Hypothalamus (tissue), 51 donors: ENCODE data around the gene RBM15B.
"Not testable (repeated sequence)": the region's sequence is repeated elsewhere in the genome, so short reads cannot be mapped to it uniquely, and the experiment has no call there.

Experiments used
- DNase-seq, 51 donors: peaks; one replicate each; lab custom pipeline; 2025; lab: John Stamatoyannopoulos, UW

RBM15B gene

DNA sequence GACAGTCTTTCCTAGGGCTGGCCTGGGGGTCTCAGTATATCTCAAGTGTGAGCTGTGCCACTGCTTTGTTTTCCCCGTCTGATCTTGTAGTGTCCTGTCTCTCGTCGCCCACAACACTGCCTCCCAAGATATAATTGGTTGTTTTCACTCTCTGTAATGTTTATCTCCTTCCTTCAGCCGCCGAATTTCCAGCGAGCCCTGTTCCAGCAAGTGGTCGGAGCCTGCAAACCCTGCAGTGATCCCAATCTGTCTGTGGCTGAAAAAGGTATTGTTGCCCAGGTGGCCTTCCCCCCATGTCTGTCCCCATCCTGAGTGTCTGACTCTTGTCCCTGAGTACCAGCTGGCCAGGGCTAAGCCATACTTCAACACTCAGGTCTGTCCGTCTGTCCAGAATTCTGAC, 15.5 kb upstream of the RBM15B start:
- no peak for DNase-seq

DNA sequence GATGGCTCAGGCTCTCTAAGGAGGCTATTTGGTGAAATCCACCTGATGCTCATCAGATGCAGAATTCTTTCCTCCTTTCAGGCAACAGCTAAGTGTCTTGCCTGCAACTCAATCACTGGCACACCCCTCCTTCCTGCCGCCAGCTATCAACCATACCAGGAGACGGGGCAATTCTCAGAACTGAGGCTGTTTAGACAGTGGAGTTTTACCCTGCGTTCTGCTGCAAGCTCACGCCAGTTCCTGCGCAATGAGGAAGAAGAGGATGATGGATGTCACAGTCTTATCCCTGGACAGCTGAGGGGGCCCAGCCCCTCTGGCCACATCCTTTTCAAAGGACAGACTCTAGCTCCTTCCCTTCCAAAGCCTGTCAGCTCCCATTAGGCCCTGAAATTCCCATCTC, 13.0 kb upstream of the RBM15B start:
- DNase-seq: no peak

- DNase-seq: no peak
Measured at GRCh38 chr3:51378726-51379125, 12.4 kb upstream of the RBM15B start.

DNA sequence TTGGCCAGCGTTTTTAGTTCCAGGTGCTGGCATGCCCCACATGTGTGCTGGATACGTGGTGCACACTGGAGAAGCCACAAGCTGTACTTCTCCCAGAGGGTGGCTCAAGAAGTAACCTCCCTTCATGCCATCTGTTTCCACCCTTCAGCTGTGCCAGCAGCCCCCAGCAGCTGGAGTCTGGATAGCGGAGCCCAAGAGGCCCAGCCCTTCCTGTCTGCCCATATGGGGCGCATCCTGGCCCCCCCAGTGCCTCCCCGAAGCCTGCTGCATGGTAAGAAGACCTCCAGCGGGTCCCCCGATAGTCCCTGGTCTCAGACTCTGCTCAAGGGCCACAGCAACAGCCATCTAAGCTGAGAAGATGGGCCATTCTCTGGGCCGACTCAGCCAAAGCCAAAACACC, 11.8 kb upstream of the RBM15B start:
- DNase-seq: no peak

DNA sequence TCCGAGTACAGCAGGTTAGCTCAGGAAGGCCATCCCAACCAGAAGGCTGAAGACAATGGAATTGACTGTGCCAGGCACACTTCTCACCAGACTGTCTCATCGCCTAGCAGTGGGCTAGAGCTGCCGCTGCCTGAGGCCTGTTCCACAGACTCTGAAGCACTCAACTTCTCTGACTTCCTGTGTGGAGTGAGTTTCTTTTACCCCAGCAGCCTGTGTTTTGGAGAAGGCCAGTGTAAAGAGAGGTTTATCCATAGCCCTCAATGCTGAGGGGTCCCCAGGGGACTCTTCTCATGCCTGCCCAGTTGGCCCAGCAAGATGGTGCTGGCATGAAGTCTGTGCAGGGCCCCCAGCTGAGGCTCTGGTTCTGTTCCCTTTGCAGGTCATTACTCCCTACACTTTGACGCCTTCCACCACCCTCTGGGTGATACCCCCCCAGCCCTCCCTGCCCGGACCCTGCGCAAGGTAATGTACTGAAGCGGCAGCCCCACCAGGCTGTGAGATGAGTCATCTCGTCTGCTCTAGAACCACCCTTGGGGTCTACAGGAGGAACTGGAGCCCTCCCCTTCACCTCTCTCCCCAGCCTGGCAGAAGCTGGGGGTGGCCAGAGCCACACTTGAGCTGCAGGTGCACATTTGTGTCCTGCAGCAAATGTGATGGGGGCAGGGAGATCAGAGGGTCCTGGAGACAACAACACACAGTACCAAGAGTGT, 11.2 kb upstream of the RBM15B start:
- no peak for DNase-seq

GRCh38 chr3:51380601-51381332, 10.3 kb upstream of the RBM15B start:
- no peak for DNase-seq

DNA sequence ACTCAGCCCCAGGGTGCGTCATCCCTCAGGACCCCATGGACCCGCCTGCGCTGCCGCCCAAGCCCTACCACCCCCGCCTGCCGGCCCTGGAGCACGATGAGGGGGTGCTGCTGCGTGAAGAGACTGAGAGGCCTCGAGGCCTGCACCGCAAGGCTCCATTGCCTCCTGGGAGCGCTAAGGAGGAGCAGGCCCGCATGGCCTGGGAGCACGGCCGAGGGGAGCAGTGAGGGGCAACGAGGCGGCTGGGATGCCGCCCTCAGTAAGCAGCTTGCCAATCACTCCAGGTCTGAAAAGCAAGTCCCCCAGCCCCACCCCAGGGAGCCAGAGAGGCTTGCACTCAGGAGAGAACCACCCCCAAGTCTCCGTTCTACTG, 9.8 kb upstream of the RBM15B start:
- no peak for DNase-seq

- DNase-seq: no peak
Measured at GRCh38 chr3:51382076-51382745, 8.9 kb upstream of the RBM15B start.

DNA sequence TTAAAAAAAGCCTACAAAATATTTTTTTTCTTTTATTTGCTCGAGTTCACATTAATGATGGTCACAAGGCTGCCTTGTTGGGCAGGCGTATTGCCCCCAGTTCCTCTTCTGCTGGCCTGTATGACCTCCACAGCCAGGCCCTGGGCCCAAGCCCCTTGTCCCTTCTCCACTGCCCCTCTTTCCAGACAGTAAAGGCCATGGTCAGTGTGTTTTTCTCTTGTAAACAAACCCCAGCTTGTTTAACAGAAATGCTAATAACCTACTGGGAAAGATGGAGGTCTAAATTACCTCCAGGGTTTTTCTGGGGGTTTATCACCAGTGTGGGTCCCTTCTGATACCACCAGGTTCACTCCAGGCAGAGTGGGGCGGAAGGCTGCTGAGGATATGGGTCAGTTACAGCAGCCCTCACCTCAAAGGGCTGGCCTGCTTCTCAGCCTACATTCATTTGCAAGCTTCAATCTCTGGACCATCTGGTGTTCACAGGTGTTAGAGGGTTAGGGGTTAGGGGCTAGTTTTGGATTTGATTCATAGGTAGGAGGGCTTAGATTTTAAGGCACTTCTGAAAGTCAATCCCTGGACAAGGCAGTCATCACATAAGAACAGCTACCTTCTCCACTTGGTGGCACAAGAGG, 8.0 kb upstream of the RBM15B start:
- DNase-seq: no peak

DNA sequence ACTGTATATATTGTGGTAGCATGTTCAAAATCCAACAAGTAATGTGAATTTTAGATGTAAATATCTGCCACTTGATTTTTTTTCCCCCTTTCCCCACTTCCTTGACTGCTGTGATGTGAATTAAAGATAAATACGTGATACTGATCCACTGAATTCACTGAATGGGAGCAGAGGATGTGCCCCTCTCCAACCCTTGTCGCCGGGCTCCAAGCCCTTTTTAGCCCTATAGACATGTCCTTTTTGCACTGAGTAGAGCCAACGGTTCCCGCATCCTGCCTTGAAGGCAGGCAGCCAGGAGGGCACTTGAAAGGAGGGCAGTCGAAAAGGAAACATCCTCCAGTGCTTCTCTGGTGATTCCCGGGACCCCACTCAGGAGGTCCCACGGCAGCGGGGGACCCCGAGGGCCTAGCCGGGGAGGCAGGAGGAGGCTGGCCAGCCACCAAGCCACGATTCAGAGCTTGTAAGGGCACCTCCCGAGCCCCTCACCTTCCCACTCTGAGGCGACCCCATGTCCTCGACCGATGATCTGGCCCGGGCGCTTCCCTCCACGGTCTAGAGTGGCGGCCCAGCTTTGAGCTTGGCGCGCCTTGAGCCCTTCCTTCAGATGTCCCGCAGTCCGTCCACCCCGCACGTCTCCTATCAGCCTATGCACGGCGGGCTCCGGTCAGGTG, 6.9 kb upstream of the RBM15B start:
- DNase-seq: peak in 12 of 51 donors; percentile 49 to 66 (median 56)

DNA sequence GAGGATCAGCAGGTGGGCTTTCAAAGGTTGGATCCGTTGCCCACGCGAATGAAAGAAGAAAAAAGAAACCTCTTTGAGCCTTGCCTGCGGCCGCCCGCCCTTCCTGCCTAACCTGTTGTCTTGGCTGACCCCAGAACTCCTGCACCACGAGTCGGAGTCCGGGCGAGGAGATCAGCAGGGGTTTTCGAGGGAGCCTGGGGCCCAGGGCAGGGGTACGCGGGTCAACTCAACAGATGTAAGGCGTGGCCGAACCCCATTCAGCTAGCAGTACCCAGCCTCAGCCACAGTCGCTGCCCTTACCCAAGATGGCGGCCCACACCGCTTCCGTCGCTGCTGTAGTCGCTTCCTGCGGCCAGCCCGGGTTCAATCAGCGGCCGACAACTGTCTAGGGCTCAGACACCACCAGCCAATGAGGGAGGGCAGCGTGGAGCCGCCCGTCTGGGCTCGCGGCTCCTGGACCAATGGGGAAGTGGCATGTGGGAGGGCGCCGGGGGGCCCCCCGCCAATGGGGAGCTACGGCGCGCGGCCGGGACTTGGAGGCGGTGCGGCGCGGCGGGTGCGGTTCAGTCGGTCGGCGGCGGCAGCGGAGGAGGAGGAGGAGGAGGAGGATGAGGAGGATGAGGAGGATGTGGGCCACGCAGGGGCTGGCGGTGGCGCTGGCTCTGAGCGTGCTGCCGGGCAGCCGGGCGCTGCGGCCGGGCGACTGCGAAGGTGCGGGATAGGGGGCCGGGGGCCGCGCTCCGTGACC, 6.2 kb upstream of the RBM15B start, which contains the start of gene MANF:
Gene MANF, plus strand, starts transcription at position 566 of the 748 bp plus-strand sequence. Its CDS starts 52 bp downstream, at position 618.
- DNase-seq: peak; percentile 64 to 99 (median 97)

DNA sequence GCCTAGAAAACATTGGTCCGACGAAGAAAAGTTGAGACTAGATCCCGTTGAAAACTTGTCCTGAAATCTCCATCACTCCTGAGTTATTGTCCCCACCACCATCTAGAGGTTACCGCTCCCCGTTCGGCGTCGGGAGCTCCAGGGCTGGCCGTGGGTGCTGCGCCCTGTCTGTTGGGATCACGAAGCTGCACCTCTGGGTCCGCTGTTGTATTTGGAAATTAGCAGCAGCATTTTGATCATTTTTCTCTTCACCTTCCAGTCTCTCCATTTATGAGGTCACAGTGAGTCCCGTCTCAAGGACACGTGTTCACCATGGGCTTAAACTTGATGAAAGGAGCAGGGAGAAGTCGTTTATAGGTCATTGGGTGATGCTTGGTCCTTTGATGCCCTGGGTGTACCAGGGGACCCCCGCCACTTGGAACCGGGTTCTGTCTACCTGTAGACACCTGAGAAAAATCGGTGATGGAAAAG, 5.4 kb upstream of the RBM15B start:
- no peak for DNase-seq

GRCh38 chr3:51386159-51386851, 4.8 kb upstream of the RBM15B start:
- DNase-seq: no peak

GRCh38 chr3:51386852-51387229, 4.2 kb upstream of the RBM15B start:
- no peak for DNase-seq

GRCh38 chr3:51387281-51387680, 3.8 kb upstream of the RBM15B start:
- DNase-seq: not testable (repeated sequence)

GRCh38 chr3:51388286-51389029, 2.6 kb upstream of the RBM15B start:
- no peak for DNase-seq

- peak in 25 of 51 donors; percentile 6 to 55 (median 27) for DNase-seq
Measured at GRCh38 chr3:51389423-51390183, 1.5 kb upstream of the RBM15B start.
